Islet precursor cell (in vitro differentiated cells): ENCODE results near the gene TAF9B.
"Not testable (repeated sequence)": the region's sequence is repeated elsewhere in the genome, so short reads cannot be mapped to it uniquely, and the experiment has no call there.

Experiments
- DNase-seq: peaks from one replicate; pipeline ENCODE4 v3.0.0-alpha.2; 2018

The TAF9B gene

GRCh38 chrX:78111140-78111931, 28.1 kb downstream of the TAF9B start:
- DNase-seq: no peak

DNA sequence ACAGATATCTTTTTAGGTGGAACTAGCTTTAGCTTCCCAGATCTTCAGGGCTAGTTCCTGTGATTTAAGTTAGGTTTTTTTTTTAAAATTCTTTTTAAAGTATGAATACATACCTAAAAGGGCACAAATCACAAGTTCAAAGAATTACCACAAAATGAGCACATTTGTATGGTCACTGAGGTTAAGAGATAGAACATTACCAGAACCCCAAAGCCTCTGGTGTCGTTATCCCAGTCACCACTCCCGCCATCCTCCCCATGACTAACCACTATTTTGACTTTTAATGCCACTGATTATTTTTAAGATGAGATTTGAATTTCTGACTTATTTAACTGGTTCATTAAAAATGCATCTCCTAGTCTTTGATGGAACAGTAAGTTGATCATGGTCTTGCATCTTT, 30.0 kb downstream of the TAF9B start:
- DNase-seq: no peak

- DNase-seq: no peak
Measured at GRCh38 chrX:78106651-78106986, 32.8 kb downstream of the TAF9B start.

DNA sequence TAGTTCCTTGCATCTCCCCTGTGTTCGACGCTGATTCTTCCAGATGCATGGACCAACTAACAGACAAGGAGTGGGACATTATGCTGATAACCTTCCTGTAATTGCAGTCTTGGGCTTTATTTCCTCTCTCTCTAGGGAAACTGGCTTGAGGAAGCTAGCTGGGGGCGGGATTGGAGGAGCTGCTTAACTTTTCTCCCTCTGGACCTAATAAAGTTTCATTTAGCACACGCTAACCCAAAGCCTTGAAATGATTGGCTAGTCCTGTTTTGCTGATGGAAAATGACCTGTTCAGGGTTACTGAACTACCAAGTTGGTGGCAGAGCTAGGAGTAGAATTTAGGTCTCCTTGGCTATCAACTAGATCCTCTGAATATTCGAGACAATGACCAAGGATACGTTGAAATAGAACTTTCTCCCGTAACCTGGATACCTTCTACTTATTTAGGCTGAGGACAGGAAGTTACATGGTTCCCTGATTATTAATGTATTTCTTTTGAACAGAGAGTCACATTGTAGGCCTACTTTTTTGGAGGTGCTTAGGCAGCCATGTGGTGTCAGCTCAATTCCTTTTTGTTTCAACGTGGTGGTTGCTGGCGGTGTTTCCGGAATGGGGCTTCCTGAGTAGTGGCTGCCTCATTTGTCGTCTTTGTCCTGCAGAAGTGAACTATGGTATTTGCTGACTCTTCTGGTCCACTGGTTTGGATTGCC, 33.4 kb downstream of the TAF9B start:
- no peak for DNase-seq

- no peak for DNase-seq
Measured at GRCh38 chrX:78104447-78105176, 34.8 kb downstream of the TAF9B start.

DNA sequence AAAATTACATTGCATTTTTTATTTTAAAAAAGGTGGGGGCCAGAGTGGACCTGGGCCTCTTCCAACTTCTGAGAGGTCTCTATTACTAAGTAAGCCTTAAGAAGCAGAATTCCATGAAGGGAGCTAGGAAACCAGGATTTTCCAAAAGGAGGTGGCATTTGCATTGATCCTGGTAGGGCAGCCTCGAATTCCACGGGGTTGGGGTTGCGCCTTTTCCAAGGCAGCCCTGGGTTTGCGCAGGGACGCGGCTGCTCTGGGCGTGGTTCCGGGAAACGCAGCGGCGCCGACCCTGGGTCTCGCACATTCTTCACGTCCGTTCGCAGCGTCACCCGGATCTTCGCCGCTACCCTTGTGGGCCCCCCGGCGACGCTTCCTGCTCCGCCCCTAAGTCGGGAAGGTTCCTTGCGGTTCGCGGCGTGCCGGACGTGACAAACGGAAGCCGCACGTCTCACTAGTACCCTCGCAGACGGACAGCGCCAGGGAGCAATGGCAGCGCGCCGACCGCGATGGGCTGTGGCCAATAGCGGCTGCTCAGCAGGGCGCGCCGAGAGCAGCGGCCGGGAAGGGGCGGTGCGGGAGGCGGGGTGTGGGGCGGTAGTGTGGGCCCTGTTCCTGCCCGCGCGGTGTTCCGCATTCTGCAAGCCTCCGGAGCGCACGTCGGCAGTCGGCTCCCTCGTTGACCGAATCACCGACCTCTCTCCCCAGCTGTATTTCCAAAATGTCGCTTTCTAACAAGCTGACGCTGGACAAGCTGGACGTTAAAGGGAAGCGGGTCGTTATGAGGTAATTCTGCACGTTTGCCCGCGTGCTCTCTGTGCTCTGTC, 35.6 kb downstream of the TAF9B start, which contains the start of gene PGK1:
Gene PGK1 (plus strand): TSS at position 626 of the 824 bp plus-strand sequence. CDS start 93 bp downstream, at position 719.
- peak; percentile 98 for DNase-seq

DNA sequence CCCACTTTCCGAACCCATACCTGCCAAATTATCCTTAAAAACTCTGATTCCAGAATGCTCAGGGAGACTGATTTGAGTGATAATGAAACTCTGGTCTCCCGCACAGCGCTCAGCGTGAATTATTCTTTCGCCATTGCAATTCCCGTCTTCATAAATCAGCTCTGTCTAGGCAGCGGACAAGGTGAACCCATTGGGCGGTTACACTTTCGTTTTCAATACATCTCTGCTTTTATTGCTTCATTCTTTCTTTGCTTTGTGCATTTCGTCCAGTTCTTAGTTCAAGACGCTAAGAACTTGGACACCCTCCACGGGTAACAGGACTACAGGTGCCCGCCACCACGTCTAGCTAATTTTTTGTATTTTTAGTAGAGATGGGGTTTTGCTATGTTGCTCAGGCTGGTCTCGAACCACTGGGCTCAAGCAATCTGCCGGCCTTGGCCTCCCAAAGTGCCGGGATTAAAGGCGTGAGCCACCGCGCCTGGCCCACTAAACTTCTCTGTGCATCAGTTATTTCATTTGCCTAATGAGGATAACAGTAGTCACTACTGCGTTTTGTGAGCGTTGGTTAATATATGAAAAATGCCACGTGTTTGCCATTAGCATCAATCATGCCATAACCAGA, 36.3 kb downstream of the TAF9B start:
- DNase-seq: no peak

GRCh38 chrX:78102091-78102490, 37.4 kb downstream of the TAF9B start:
- DNase-seq: no peak

DNA sequence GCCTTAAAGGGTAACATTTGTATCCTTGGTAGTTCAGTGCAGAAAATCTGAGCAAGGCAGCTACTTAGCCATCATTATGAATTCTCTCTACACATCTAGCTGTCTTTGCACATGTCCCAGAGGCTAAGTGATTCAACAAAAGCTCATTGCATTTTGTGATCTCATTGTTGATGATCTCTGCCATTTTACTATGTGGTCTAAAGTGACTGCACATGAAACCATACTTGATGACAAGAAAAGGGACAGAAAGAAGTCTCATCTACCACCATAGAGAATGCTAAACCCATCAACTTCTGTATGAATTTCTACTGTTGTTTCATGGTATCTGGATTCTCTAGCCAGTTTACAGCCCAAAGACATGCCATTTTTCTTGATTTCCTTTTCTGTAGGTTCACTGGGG, 41.3 kb downstream of the TAF9B start:
- no peak for DNase-seq

DNA sequence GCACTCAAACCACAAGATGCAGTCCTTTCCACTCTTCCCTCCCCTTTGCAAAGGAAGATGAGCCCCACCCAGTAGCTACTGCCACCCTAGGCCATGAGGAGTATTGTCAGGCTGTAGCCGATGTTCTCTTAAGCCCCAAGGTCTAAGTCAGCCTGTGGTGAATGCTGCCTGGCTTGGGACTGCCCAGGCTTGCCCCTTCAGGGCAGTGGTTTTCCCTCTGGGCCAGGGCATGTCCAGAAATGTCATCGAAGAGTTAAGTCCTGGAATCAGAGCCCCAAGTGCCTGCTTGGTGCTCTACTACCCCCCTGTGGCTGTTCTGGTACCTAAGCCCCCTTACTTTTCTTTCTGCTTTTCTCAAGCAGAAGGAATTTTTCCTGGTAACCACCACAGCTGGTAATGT, 47.2 kb downstream of the TAF9B start:
- DNase-seq: peak; percentile 75

DNA sequence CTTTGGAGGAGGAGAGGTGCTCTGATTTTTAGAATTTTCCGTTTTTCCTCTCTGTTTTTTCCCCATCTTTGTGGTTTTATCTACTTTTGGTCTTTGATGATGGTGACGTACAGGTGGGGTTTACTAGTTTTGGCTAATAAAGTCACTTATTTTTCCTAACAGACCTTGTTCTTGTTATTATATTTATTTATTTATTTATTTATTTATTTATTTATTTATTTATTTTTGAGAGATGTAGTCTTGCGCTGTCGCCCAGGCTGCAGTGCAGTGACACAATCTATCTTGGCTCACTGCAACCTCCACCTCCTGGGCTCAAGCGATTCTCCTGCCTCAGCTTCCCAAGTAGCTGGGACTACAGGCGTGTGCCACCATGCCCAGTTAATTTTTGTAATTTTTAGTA, 58.0 kb downstream of the TAF9B start:
- not testable (repeated sequence) for DNase-seq
